GM12874 (cell line): ENCODE measurements around the gene HP.

Experiments
- TF ChIP-seq, protein P1 (sequence below): IDR thresholded peaks from 2 replicates; pipeline ENCODE4 v1.5.1; 2011; ENCODE audit warnings: low read depth, mild to moderate bottlenecking, control low read depth, low read length, moderate library complexity; ENCODE audit not compliant: insufficient read depth

The HP gene

DNA sequence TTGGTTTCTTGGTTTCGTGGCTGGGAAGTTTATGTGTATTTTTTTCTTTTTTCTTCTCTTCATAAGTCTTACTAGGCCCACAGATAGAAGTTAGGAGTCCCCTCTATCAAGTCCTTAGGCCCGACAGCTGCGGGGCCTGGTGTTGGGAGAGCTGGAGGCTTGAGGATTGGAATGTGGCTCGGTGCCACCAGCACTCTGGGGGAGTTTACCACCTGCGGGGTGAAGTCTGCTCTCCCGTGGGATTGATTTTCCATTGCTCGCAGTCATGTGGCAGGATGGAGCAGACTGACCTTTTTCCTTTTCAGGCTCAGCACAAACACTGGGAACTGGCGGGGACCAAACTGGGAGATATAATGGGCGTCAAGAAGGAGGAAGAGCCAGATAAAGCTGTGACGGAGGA lies 46.9 kb downstream of the HP start:
- TF ChIP-seq, protein P1, sequence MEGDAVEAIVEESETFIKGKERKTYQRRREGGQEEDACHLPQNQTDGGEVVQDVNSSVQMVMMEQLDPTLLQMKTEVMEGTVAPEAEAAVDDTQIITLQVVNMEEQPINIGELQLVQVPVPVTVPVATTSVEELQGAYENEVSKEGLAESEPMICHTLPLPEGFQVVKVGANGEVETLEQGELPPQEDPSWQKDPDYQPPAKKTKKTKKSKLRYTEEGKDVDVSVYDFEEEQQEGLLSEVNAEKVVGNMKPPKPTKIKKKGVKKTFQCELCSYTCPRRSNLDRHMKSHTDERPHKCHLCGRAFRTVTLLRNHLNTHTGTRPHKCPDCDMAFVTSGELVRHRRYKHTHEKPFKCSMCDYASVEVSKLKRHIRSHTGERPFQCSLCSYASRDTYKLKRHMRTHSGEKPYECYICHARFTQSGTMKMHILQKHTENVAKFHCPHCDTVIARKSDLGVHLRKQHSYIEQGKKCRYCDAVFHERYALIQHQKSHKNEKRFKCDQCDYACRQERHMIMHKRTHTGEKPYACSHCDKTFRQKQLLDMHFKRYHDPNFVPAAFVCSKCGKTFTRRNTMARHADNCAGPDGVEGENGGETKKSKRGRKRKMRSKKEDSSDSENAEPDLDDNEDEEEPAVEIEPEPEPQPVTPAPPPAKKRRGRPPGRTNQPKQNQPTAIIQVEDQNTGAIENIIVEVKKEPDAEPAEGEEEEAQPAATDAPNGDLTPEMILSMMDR: no peak

DNA sequence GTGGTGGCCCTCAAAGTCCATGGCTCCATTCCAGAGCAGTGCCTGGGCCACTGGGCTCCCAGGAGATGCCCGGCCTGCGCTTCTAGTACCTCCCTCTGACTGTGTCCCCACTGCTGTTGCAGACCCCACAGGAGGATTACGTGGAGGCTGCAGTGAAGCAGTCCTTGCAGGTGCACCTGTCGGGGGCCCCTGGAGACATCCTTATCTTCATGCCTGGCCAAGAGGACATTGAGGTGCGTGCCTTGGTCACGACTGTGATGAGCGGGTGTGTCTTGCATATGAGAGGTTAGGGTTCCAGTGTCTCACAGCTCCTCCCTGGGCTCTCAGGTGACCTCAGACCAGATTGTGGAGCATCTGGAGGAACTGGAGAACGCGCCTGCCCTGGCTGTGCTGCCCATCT lies 50.6 kb downstream of the HP start:
- TF ChIP-seq, protein P1: no peak

DNA sequence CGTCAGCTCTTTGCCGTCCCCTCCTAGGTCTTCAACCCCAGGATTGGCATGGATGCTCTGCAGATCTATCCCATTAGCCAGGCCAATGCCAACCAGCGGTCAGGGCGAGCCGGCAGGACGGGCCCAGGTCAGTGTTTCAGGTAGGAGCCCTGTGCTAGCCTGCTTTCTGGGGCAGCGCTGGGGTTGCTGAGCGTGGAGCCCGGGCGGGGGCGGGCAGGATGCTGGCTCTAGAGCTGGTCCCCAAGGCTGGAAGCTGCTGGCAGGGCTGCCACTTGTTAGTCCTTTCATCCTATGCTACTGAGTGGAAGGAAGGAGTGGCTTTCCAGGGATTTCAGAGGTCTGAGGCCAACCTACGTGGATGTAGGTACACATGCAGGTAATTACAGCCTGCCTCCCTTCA lies 51.7 kb downstream of the HP start:
- TF ChIP-seq, protein P1: no peak

DNA sequence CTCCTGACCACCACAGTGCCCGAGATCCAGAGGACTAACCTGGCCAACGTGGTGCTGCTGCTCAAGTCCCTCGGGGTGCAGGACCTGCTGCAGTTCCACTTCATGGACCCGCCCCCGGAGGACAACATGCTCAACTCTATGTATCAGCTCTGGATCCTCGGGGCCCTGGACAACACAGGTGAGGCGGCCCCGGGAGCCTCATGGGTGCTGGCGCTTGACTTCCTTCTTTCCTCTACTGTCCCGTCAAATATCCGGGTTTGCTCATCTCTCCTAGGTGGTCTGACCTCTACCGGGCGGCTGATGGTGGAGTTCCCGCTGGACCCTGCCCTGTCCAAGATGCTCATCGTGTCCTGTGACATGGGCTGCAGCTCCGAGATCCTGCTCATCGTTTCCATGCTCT lies 53.1 kb downstream of the HP start:
- TF ChIP-seq, protein P1: no peak

DNA sequence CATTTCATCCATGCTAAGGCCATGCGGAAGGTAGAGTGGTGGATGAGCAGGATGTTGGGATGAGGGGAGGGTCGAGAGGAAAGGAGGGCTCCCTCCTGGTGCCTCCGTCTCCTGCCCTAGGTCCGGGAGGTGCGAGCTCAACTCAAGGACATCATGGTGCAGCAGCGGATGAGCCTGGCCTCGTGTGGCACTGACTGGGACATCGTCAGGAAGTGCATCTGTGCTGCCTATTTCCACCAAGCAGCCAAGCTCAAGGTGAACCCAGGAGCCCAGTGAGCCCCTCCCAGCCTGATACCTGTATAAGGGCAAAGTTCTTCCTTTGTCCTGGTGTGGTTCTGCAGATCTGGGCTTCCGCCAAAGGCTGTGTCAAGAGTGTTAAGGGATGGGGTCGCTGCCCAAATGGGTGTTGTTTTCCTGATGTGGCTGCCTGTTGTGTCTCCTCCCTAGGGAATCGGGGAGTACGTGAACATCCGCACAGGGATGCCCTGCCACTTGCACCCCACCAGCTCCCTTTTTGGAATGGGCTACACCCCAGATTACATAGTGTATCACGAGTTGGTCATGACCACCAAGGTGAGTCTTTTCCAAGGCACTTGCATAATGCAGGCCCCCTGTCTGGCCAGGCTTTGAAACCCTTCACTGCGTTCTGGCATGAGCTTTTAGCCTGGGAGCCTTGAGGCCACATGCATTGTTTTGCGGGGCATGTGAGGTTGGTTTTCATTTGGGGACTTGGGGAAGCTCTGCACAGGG lies 54.2 kb downstream of the HP start:
- TF ChIP-seq, protein P1: no peak

DNA sequence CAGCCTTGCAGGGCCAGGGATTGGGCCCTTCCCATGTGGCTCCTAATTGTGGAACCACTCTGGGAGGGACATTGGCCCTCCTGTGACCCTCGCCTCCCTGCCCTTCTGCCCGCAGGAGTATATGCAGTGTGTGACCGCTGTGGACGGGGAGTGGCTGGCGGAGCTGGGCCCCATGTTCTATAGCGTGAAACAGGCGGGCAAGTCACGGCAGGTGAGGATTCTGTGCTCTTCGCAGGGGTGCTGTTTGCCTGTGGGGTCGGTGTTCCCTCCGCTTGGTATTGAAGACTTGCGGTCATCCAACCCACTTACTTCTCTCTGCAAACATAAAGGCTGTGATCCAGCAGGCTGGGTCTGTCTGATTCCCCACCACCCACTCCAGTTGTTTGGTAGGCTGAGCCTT lies 55.0 kb downstream of the HP start:
- TF ChIP-seq, protein P1: no peak

DNA sequence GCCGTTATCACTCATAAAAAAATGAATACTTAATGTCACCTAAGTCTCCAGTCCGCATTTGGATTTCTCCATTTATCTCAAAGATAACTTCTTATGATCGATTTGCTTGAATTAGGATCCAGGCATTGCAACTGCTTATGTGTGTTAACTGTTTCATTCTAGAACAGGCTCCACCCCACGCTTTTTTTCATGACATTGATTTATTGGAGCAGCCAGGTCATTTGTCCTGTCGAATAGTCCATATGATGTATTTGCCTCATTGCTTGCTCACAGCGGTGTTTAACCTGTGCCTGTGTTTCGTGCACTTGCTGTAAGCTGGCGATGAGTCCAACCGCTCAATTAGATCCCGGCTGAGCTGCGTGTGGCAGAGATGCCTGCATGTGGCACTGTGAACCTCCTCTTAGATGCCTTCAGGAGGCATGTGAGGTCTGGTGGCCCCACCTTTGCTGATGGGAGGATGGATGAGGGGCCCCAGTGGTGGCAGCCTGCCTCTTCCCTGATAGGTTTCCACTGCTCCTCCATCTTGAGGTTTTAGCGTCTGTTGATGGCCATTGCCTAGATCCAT lies 55.7 kb downstream of the HP start:
- TF ChIP-seq, protein P1: no peak
